Activated T-helper 1 cell treated with Interleukin-2 at 50 U/mL for 16 hours (primary cell): ENCODE results near the gene NKD2.
"Not testable (repeated sequence)": the region's sequence is repeated elsewhere in the genome, so short reads cannot be mapped to it uniquely, and the experiment has no call there.

ENCODE experiments used
- DNase-seq: peaks from one replicate; pipeline ENCODE4 v3.0.0-alpha.2; 2020; ENCODE audit warnings: low read depth

Gene NKD2

GRCh38 chr5:1057485-1058082 lies 49.0 kb downstream of the NKD2 start:
- DNase-seq: no peak

GRCh38 chr5:1058083-1058945 lies 49.7 kb downstream of the NKD2 start:
- DNase-seq: no peak

- DNase-seq: no peak
These were observed 50.6 kb downstream of the NKD2 start for GRCh38 chr5:1058988-1059883.

- no peak for DNase-seq
These were observed 51.3 kb downstream of the NKD2 start for GRCh38 chr5:1059884-1060263.

GRCh38 chr5:1060535-1060981 lies 52.0 kb downstream of the NKD2 start:
- no peak for DNase-seq

GRCh38 chr5:1061292-1061691 lies 52.7 kb downstream of the NKD2 start:
- DNase-seq: not testable (repeated sequence)

- DNase-seq: no peak
These were observed 53.3 kb downstream of the NKD2 start for GRCh38 chr5:1061916-1062315.

- DNase-seq: no peak
These were observed 54.4 kb downstream of the NKD2 start for GRCh38 chr5:1062761-1063568.

- DNase-seq: no peak
These were observed 55.2 kb downstream of the NKD2 start for GRCh38 chr5:1063661-1064382.

- no peak for DNase-seq
These were observed 56.0 kb downstream of the NKD2 start for GRCh38 chr5:1064383-1065142.

GRCh38 chr5:1065143-1065750 lies 56.6 kb downstream of the NKD2 start:
- no peak for DNase-seq

- DNase-seq: no peak
These were observed 57.5 kb downstream of the NKD2 start for GRCh38 chr5:1065891-1066650.

GRCh38 chr5:1066676-1067075 lies 58.1 kb downstream of the NKD2 start:
- DNase-seq: no peak

GRCh38 chr5:1067141-1068121 lies 58.8 kb downstream of the NKD2 start:
- DNase-seq: no peak

- no peak for DNase-seq
These were observed 59.7 kb downstream of the NKD2 start for GRCh38 chr5:1068204-1068894.

- no peak for DNase-seq
These were observed 60.5 kb downstream of the NKD2 start for GRCh38 chr5:1068895-1069719.
